Colonic mucosa (tissue), 4 donors: Measurements from ENCODE around the gene MGMT. TPM values are rescaled to one million over a fixed set of nuclear protein-coding genes. Genes with fewer than 3 reads are reported as not detected.

Experiments used
- DNase-seq: peaks from one replicate; pipeline ENCODE4 v3.0.0-alpha.2; 2020
- H3K27ac ChIP-seq: fragments of 200-600 bp; one replicate; pipeline ENCODE4 v1.8.0; 2021
- H3K27me3 ChIP-seq: fragments of 200-600 bp; one replicate; pipeline ENCODE4 v1.8.0; 2021
- H3K36me3 ChIP-seq: fragments of 200-600 bp; one replicate; pipeline ENCODE4 v1.8.0; 2021
- H3K4me1 ChIP-seq: fragments of 200-600 bp; one replicate; pipeline ENCODE4 v1.8.0; 2021; ENCODE audit warnings: mild to moderate bottlenecking
- H3K4me3 ChIP-seq: fragments of 200-600 bp; one replicate; pipeline ENCODE4 v1.8.0; 2021
- H3K9ac ChIP-seq, 2 donors: one replicate each; pipeline ENCODE4 v1.7.0; 2013; ENCODE audit warnings: control low read depth in 2 of 2, low read depth in 2 of 2, low read length in 2 of 2
- H3K9me3 ChIP-seq: fragments of 200-600 bp; one replicate; pipeline ENCODE4 v1.8.0; 2021
- intact Hi-C: fragments of 100-400 bp; cut with DNase I; formaldehyde crosslinking; loops from one replicate; pipeline ENCODE4 v1.14.1; 2022
- total RNA-seq, 2 donors: library from RNA; stranded (reverse); fragmentation: NEBNext Ultra II Directional in 1 of 2; extraction: Animal tissue kit (Norgen Biotek cat#: 25700) in 1 of 2; gene quantifications; one replicate each; pipeline ENCODE4 v1.2.1, GENCODE V29; 2021
- TF ChIP-seq, protein P1 (sequence below): fragments of 200-600 bp; IDR thresholded peaks from one replicate; pipeline ENCODE4 v1.8.0; 2022; ENCODE audit warnings: antibody characterized with exemption, mild to moderate bottlenecking
- donor health status: healthy.
- donor health status: DM: no; HTN: no; CAD: no.
- donor health status: DM: no; HTN: no; CAD: no.

The MGMT gene
- total RNA-seq, 2 donors from 2014 or later = 17.5 to 18.2 TPM

GRCh38 chr10:129581827-129582411, 114.9 kb downstream of the MGMT start:
- TF ChIP-seq, protein P1, sequence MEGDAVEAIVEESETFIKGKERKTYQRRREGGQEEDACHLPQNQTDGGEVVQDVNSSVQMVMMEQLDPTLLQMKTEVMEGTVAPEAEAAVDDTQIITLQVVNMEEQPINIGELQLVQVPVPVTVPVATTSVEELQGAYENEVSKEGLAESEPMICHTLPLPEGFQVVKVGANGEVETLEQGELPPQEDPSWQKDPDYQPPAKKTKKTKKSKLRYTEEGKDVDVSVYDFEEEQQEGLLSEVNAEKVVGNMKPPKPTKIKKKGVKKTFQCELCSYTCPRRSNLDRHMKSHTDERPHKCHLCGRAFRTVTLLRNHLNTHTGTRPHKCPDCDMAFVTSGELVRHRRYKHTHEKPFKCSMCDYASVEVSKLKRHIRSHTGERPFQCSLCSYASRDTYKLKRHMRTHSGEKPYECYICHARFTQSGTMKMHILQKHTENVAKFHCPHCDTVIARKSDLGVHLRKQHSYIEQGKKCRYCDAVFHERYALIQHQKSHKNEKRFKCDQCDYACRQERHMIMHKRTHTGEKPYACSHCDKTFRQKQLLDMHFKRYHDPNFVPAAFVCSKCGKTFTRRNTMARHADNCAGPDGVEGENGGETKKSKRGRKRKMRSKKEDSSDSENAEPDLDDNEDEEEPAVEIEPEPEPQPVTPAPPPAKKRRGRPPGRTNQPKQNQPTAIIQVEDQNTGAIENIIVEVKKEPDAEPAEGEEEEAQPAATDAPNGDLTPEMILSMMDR = no peak
- Histone ChIP-seq H3K27me3 (no peaks in the 10 kb centered on the region), H3K36me3 (no peaks in the 10 kb centered on the region), H3K27ac (no peak overlapping the region), H3K4me1 (no peaks in the 10 kb centered on the region), H3K9ac (no peak overlapping the region), H3K4me3 (no peak overlapping the region), H3K9me3 (no peaks in the 10 kb centered on the region)
- no peak for DNase-seq
- intact Hi-C loops = no loop called here

DNA sequence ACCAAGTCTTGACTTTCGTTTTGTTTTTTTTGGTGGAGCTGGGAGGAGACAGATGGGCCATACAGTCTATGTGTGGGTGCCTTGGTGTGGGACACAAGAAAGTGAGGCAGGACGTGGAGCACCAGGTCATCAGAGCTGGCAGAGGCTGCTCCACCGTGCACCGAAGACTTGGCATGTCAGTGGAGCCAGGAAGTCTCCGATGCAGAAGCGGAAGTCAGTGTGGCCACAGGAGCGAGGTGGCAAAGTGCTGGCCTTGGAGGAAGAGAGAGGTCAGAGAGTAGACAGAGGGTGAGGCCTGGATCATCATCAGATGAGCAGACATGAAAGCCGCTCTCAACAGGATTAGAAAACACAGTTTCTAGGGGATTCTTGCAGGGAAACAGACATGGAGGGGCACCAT, 116.8 kb downstream of the MGMT start:
- Histone ChIP-seq H3K9ac (no peak overlapping the region), H3K4me3 (no peak overlapping the region), H3K9me3 (no peaks in the 10 kb centered on the region), H3K27ac (no peak overlapping the region), H3K4me1 (no peaks in the 10 kb centered on the region), H3K36me3 (no peaks in the 10 kb centered on the region), H3K27me3 (no peaks in the 10 kb centered on the region)
- TF ChIP-seq, protein P1 = no peak
- no peak for DNase-seq
- intact Hi-C loops = no loop called here

GRCh38 chr10:129586898-129587443, 119.9 kb downstream of the MGMT start:
- DNase-seq = no peak
- Histone ChIP-seq H3K27me3 (no peaks in the 10 kb centered on the region), H3K36me3 (no peaks in the 10 kb centered on the region), H3K9me3 (no peaks in the 10 kb centered on the region), H3K27ac (no peak overlapping the region), H3K9ac (no peak overlapping the region), H3K4me1 (no peaks in the 10 kb centered on the region), H3K4me3 (no peak overlapping the region)
- TF ChIP-seq, protein P1 = no peak
- intact Hi-C loops = no loop called here

DNA sequence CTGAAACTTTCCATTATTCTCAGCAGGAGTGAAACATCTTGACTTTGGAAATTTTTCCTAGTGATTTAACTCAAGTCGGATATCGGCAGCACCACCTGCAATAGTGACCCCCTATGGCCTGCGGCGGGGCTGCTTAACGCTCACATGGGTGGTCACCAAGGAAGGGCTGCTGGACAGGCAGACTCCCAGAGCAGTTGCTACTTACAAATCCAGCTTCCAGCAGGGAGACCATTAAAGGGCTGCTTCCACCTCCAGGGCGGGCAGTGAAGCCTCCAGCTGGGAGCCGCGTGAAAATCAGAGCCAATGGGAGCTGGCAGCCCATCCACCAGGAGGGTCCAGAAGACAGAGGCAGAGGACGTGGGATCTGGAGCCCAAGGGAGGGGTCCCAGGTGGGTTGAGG, 122.5 kb downstream of the MGMT start:
- intact Hi-C loops = no loop called here
- H3K9me3 ChIP-seq = no peaks in the 10 kb centered on the region
- DNase-seq = no peak
- TF ChIP-seq, protein P1 = no peak
- H3K4me1 ChIP-seq = no peaks in the 10 kb centered on the region
- no peak overlapping the region for H3K4me3 ChIP-seq
- H3K9ac ChIP-seq = no peak overlapping the region
- H3K27me3 ChIP-seq = no peaks in the 10 kb centered on the region
- H3K27ac ChIP-seq = no peak overlapping the region
- H3K36me3 ChIP-seq = no peaks in the 10 kb centered on the region

DNA sequence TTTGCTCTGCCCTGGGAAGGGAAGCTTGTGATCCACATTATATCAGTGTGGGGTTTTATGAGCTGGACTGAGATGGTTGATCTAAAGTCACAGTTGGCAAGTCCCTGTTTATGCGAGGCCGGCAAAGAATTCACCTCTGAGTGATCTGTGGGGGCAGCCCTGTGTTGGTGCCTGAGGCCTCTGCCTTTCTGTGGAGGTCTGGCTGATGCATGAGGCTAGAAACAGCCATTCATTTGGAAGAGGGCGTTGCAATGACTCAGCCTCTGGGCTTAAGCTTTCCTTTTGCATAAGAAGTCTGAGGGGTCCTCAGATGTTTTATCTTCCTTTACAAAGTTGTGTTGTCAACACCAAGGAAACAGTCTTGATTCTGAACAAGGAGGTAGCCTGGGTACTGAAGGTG, 126.9 kb downstream of the MGMT start:
- H3K27ac ChIP-seq = no peak overlapping the region
- no peaks in the 10 kb centered on the region for H3K36me3 ChIP-seq
- H3K9ac ChIP-seq = no peak overlapping the region
- H3K27me3 ChIP-seq = no peaks in the 10 kb centered on the region
- no peak overlapping the region for H3K4me3 ChIP-seq
- no peaks in the 10 kb centered on the region for H3K4me1 ChIP-seq
- intact Hi-C loops = no loop called here
- TF ChIP-seq, protein P1 = no peak
- DNase-seq = no peak
- H3K9me3 ChIP-seq = no peaks in the 10 kb centered on the region
